Upper lobe of left lung (tissue), 4 donors: ENCODE results near the gene ASTN1.

Source experiments
- EP300 ChIP-seq, 4 donors: sonication (generic); formaldehyde crosslinking; IDR thresholded peaks; one replicate each; pipeline ENCODE4 v1.5.1; 2017; ENCODE audit warnings: antibody characterized with exemption in 4 of 4, control low read depth in 2 of 4
- POLR2AphosphoS5 ChIP-seq, 2 donors: sonication (generic); formaldehyde crosslinking; IDR thresholded peaks; one replicate each; pipeline ENCODE4 v1.5.1; 2017; ENCODE audit warnings: antibody characterized with exemption in 2 of 2
- TF ChIP-seq, protein P1 (sequence below), 6 experiments: fragments of 450-650 bp in 4 of 6; fragments of 200-600 bp in 2 of 6; sonication (generic) in 2 of 6; IDR thresholded peaks; one replicate each; pipeline ENCODE4 v1.5.1; 2016 to 2019; ENCODE audit warnings: antibody characterized with exemption in 6 of 6

DNA sequence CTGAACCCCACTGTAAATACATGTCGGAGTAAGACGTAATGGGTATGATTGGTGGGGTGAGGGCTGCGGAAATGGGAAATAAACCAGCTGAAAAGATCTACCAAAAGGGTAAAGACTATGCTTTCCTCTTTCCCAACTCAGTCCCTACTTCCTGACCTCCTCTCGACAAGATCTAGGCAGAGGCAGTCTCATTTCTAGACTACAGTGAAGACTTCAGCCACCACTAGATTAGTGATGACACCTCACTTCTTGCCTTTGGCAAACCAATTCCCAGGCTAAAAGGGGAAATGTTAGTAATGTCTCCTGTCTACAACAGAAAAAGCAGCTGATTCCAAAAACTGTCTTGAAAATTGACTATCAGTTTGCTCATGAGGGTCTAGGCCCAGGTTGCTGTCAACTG is 219.9 kb downstream of the ASTN1 start:
- TF ChIP-seq, protein P1, sequence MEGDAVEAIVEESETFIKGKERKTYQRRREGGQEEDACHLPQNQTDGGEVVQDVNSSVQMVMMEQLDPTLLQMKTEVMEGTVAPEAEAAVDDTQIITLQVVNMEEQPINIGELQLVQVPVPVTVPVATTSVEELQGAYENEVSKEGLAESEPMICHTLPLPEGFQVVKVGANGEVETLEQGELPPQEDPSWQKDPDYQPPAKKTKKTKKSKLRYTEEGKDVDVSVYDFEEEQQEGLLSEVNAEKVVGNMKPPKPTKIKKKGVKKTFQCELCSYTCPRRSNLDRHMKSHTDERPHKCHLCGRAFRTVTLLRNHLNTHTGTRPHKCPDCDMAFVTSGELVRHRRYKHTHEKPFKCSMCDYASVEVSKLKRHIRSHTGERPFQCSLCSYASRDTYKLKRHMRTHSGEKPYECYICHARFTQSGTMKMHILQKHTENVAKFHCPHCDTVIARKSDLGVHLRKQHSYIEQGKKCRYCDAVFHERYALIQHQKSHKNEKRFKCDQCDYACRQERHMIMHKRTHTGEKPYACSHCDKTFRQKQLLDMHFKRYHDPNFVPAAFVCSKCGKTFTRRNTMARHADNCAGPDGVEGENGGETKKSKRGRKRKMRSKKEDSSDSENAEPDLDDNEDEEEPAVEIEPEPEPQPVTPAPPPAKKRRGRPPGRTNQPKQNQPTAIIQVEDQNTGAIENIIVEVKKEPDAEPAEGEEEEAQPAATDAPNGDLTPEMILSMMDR (IDR thresholded peaks at IDR 0.05), result no peak
- TF ChIP-seq POLR2AphosphoS5 (IDR thresholded peaks at IDR 0.05) (no peak), EP300 (IDR thresholded peaks at IDR 0.05) (no peak)
